Stimulated activated CD4-positive, alpha-beta T cell treated with anti-CD3 and anti-CD28 coated beads, Interleukin-4, amount 100 ng/mL, for 4 hours (primary cell): ENCODE results near the gene CLEC4M.
A peak's percentile ranks its signal among the peaks of the same experiment; 100 is the strongest.
"Not testable (repeated sequence)": the region's sequence is repeated elsewhere in the genome, so short reads cannot be mapped to it uniquely, and the experiment has no call there.

Experiments
- DNase-seq, 2 experiments: peaks; one replicate each; pipeline ENCODE4 v3.0.0-alpha.2; 2020

The CLEC4M gene

GRCh38 chr19:7778081-7778480 lies 15.0 kb downstream of the CLEC4M start:
- no peak for DNase-seq

GRCh38 chr19:7779631-7780486 lies 16.8 kb downstream of the CLEC4M start:
- no peak for DNase-seq

- DNase-seq = no peak
Observed at GRCh38 chr19:7781157-7781556, 18.1 kb downstream of the CLEC4M start.

- DNase-seq = no peak
Observed at GRCh38 chr19:7783991-7784423, 21.0 kb downstream of the CLEC4M start.

GRCh38 chr19:7784856-7785255 lies 21.8 kb downstream of the CLEC4M start:
- no peak for DNase-seq

- no peak for DNase-seq
Observed at GRCh38 chr19:7787141-7787540, 24.1 kb downstream of the CLEC4M start.

- no peak for DNase-seq
Observed at GRCh38 chr19:7787602-7788177, 24.6 kb downstream of the CLEC4M start.

GRCh38 chr19:7788178-7788932 lies 25.3 kb downstream of the CLEC4M start:
- no peak for DNase-seq

- no peak for DNase-seq
Observed at GRCh38 chr19:7788933-7789323, 25.9 kb downstream of the CLEC4M start.

- peak; percentile 33 to 54 for DNase-seq
Observed at GRCh38 chr19:7789447-7789846, 26.4 kb downstream of the CLEC4M start.

- DNase-seq = no peak
Observed at GRCh38 chr19:7790416-7790815, 27.4 kb downstream of the CLEC4M start.

GRCh38 chr19:7792281-7792680 lies 29.2 kb downstream of the CLEC4M start:
- DNase-seq = no peak

GRCh38 chr19:7792701-7793100 lies 29.7 kb downstream of the CLEC4M start:
- DNase-seq = not testable (repeated sequence)

- DNase-seq = no peak
Observed at GRCh38 chr19:7793493-7793892, 30.4 kb downstream of the CLEC4M start.

GRCh38 chr19:7795555-7796161 lies 32.6 kb downstream of the CLEC4M start:
- no peak for DNase-seq

GRCh38 chr19:7799640-7800355 lies 36.8 kb downstream of the CLEC4M start:
- DNase-seq = peak; percentile 47 to 53

- no peak for DNase-seq
Observed at GRCh38 chr19:7801020-7801570, 38.1 kb downstream of the CLEC4M start.

- no peak for DNase-seq
Observed at GRCh38 chr19:7806234-7806633, 43.2 kb downstream of the CLEC4M start.

GRCh38 chr19:7806876-7807275 lies 43.8 kb downstream of the CLEC4M start:
- DNase-seq = no peak

- no peak for DNase-seq
Observed at GRCh38 chr19:7808108-7808507, 45.1 kb downstream of the CLEC4M start.

GRCh38 chr19:7811989-7812388 lies 48.9 kb downstream of the CLEC4M start:
- no peak for DNase-seq

GRCh38 chr19:7815325-7815724 lies 52.3 kb downstream of the CLEC4M start:
- no peak for DNase-seq
